ENCODE data around the gene PIN1. TPM values are rescaled to one million over a fixed set of nuclear protein-coding genes. Genes with fewer than 3 reads are reported as not detected.

PIN1 gene
- total RNA-seq, 2 experiments from 2014 or later = 79.9 to 81.4 TPM

DNA sequence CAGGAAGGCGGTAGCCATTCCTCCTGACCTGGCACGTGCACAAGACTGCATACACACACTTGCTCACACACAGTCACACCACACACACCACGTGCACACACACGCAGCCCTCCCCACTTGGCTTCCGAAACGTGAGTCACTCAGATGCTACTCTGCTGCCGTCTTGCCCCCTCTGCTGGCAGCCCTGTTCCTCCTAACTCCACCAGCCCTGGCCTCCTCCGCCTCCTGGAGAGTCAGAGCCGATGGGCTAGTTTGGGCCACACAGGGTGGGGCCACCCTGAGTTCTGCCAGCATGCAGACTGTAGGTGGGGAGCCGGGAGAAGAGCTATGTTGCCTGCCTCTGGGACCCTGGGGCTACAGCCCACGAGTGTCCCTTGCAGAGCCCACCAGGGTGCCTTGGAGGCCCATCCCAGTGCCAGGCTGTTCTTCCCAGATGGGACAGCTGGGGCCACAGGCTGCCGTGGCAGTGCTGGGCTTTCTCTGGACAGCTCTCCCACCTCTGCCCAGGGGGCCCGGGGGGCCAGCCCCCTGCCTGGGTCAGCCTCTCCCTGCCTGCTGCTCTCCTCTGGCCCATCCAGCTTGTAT is 12.1 kb downstream of the PIN1 start:
- Mint-ChIP-seq H3K36me3 (ENCODE audit: low read depth) (peaks cover 28% of the 10 kb centered on the region), H3K27me3 (no peaks in the 10 kb centered on the region), H3K4me3 (no peak overlapping the region), H3K9me3 (no peaks in the 10 kb centered on the region), H3K4me1 (ENCODE audit: low read depth) (peaks cover 27% of the 10 kb centered on the region), H3K27ac (peak overlapping the region; percentile 63)
- ChIA-PET POLR2A (interaction anchor here (1.1 kb wide), 1 partner anchor 10 kb away, joined by 4 read pairs; no protein-coding TSS in a partner anchor), CTCF (interaction anchor here (0.9 to 1.5 kb wide), 5 partner anchors 10 to 78 kb away, joined by 3 to 4 read pairs (median 4); partner anchors contain the start of gene PIN1)
- intact Hi-C loops (cut with micrococcal nuclease) = no loop called here
- ATAC-seq (peak; percentile 92), DNase-seq (peak; percentile 82)
- TF ChIP-seq, protein P1, sequence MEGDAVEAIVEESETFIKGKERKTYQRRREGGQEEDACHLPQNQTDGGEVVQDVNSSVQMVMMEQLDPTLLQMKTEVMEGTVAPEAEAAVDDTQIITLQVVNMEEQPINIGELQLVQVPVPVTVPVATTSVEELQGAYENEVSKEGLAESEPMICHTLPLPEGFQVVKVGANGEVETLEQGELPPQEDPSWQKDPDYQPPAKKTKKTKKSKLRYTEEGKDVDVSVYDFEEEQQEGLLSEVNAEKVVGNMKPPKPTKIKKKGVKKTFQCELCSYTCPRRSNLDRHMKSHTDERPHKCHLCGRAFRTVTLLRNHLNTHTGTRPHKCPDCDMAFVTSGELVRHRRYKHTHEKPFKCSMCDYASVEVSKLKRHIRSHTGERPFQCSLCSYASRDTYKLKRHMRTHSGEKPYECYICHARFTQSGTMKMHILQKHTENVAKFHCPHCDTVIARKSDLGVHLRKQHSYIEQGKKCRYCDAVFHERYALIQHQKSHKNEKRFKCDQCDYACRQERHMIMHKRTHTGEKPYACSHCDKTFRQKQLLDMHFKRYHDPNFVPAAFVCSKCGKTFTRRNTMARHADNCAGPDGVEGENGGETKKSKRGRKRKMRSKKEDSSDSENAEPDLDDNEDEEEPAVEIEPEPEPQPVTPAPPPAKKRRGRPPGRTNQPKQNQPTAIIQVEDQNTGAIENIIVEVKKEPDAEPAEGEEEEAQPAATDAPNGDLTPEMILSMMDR (IDR thresholded peaks at IDR 0.05) = no peak

DNA sequence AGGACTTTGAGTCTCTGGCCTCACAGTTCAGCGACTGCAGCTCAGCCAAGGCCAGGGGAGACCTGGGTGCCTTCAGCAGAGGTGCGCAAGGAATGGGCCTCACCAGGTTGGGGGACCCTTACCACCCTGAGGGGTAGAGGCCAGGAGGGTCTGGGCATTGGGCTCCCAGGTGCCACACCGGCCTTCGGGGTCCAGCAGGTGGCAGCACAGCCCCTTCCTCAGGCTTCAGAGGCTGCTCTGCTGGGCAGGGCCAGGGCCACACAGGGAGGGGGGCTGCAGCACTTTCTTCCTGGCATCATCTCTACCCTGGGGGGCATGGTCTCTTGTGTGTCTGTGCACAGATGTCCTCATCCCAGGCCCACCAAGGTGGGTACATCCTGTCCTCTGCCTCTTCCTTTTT is 12.9 kb downstream of the PIN1 start:
- POLR2A ChIA-PET = interaction anchor here (1.1 kb wide), 1 partner anchor 11 kb away, joined by 4 read pairs; no protein-coding TSS in a partner anchor
- TF ChIP-seq, protein P1 (IDR thresholded peaks at IDR 0.05) = peak; percentile 42
- intact Hi-C loops (cut with micrococcal nuclease) = no loop called here
- Mint-ChIP-seq H3K27ac (no peak overlapping the region), H3K36me3 (ENCODE audit: low read depth) (peaks cover 20% of the 10 kb centered on the region), H3K4me1 (ENCODE audit: low read depth) (peaks cover 25% of the 10 kb centered on the region), H3K9me3 (no peaks in the 10 kb centered on the region), H3K4me3 (no peak overlapping the region), H3K27me3 (no peaks in the 10 kb centered on the region)
- ATAC-seq (no peak), DNase-seq (peak; percentile 57)
- CTCF ChIA-PET = interaction anchor here (1.5 kb wide), 1 partner anchor 9 kb away, joined by 3 read pairs; no protein-coding TSS in a partner anchor

DNA sequence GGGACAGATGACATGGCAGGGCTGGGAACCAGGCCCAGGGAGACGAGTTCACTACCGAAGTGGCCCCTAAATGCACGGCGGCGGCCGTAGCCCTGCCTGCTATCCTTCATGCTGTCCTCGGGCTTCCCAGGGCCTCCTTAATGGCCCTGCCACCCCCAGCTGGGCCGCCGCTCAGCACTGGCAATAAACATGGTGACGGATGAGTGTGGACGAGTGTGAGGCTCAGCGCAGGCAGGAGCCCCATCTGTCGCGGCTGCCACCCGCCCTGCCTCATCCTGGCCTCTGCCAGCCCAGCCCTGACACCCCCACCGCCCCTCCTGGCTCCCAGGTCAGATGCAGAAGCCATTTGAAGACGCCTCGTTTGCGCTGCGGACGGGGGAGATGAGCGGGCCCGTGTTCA is 13.6 kb downstream of the PIN1 start:
- peaks cover 13% of the 10 kb centered on the region for H3K36me3 Mint-ChIP-seq (ENCODE audit: low read depth)

DNA sequence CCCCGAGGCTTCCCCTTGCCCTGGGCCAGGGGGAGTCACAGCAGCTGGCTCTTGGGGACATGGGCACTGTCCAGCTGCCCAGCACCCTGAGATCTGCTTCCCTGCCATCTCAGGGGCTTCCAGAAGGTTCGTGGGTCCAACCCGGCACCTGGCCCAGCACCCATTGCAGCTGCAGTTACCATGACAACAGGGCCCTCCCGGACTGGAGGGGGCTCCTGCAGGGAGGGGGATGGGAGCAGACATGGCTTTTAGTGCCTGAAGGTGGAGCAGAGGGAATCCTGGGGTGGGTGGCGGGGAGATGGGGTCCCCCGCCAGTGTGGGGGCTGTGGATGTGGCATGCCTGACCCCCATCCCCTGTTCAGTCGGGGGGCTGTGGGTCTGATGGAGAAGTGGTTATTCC is 14.7 kb downstream of the PIN1 start:
- DNase-seq = no peak
- Mint-ChIP-seq H3K27ac (no peak overlapping the region), H3K4me3 (no peak overlapping the region), H3K27me3 (no peaks in the 10 kb centered on the region), H3K9me3 (no peaks in the 10 kb centered on the region), H3K36me3 (ENCODE audit: low read depth) (peaks cover 10% of the 10 kb centered on the region), H3K4me1 (ENCODE audit: low read depth) (peaks cover 29% of the 10 kb centered on the region)
- TF ChIP-seq, protein P1 (IDR thresholded peaks at IDR 0.05) = no peak
- POLR2A ChIA-PET = interaction anchor here (1.3 kb wide), 1 partner anchor 10 kb away, joined by 3 read pairs; no protein-coding TSS in a partner anchor
- CTCF ChIA-PET = no interaction called here
- intact Hi-C loops (cut with micrococcal nuclease) = no loop called here
- ATAC-seq = no peak

More for the DNA sequence above, 13.6 kb downstream of the PIN1 start:
- Mint-ChIP-seq H3K27me3 (no peaks in the 10 kb centered on the region), H3K4me3 (no peak overlapping the region), H3K27ac (no peak overlapping the region), H3K9me3 (no peaks in the 10 kb centered on the region), H3K4me1 (ENCODE audit: low read depth) (peaks cover 26% of the 10 kb centered on the region)
- TF ChIP-seq, protein P1 (IDR thresholded peaks at IDR 0.05) = no peak
- ATAC-seq (no peak), DNase-seq (no peak)
- ChIA-PET CTCF (no interaction called here), POLR2A (no interaction called here)
- intact Hi-C loops (cut with micrococcal nuclease) = no loop called here

DNA sequence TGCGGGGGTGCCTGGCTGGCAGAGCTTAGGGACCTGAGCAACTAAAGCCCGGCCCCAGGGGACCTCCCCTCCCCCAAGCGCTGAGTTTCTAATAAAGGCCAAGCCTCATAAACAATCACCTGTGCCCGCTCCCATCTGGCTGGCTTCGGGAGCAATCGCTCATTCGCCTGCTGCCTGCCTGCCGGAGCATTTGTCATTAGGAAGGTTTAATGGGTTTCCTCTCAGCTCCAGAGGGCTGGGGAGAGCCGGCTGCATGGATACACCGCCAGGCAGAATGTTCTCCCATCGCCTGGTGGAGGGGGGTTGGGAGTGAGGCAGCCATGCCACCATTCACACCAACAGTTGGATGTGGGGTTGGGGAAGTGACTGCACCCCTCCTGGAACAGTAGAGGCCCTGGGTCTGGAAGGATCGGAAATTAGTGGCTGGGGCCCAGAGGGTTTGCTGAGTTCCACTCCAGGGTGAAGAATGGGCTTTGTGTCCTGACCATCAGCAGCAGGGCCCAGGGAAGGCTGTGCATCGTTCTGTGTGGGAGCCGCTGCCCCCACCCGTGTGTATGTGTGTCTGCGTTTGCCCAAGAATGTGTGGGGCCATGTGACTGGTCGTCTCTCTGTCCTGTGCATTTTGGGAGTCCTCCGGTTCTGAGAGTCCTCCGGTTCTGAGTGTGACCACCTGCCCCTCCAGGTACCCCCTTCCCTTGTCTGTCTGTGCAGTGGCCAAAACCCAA is 15.3 kb downstream of the PIN1 start:
- ChIA-PET CTCF (no interaction called here), POLR2A (interaction anchor here (1.3 kb wide), 1 partner anchor 10 kb away, joined by 3 read pairs; no protein-coding TSS in a partner anchor)
- TF ChIP-seq, protein P1 (IDR thresholded peaks at IDR 0.05) = no peak
- Mint-ChIP-seq H3K27ac (no peak overlapping the region), H3K4me1 (ENCODE audit: low read depth) (peaks cover 26% of the 10 kb centered on the region), H3K9me3 (no peaks in the 10 kb centered on the region), H3K27me3 (no peaks in the 10 kb centered on the region), H3K4me3 (no peak overlapping the region), H3K36me3 (ENCODE audit: low read depth) (peaks cover 5% of the 10 kb centered on the region)
- ATAC-seq (no peak), DNase-seq (no peak)
- intact Hi-C loops (cut with micrococcal nuclease) = no loop called here
